ENCODE measurements around the gene DISC1. TPM values are rescaled to one million over a fixed set of nuclear protein-coding genes. Genes with fewer than 3 reads are reported as not detected.

DISC1 gene
- total RNA-seq, 1 experiment from 2014 or later, result 1.8 TPM

GRCh38 chr1:231836227-231836893, 209.8 kb downstream of the DISC1 start:
- CTCF ChIA-PET, result no interaction called here
- Histone ChIP-seq H3K79me2 (ENCODE audit: insufficient read depth, low read length) (no peaks in the 10 kb centered on the region), H3K4me3 (replicated peaks in 1 of 2; ENCODE audit: low read depth in 1 of 2, low read length in 2 of 2) (no peak overlapping the region), H3K4me1 (ENCODE audit: control insufficient read depth in 1 of 2, insufficient read depth in 2 of 2, low read length in 2 of 2) (no peaks in the 10 kb centered on the region), H3K27ac (ENCODE audit: low read depth, low read length) (no peak overlapping the region), H3K27me3 (ENCODE audit: insufficient read depth, low read length) (no peaks in the 10 kb centered on the region), H3K4me2 (ENCODE audit: low read length) (no peak overlapping the region), H3K9ac (ENCODE audit: low read length) (no peak overlapping the region), H3K36me3 (ENCODE audit: control insufficient read depth in 1 of 2, insufficient read depth in 2 of 2, low read length in 2 of 2) (no peaks in the 10 kb centered on the region), H2AFZ (ENCODE audit: low read depth, low read length, poor library complexity, severe bottlenecking) (no peak overlapping the region), H4K20me1 (ENCODE audit: insufficient read depth) (no peaks in the 10 kb centered on the region), H3K9me3 (ENCODE audit: control insufficient read depth in 1 of 2, insufficient read depth in 1 of 2, low read depth in 1 of 2, low read length in 2 of 2) (no peaks in the 10 kb centered on the region), H3K9me2 (ENCODE audit: insufficient read depth) (no peaks in the 10 kb centered on the region)
- ATAC-seq (no peak), DNase-seq (ENCODE audit: low read depth, low spot score) (no peak)
- BruUV-seq (replicated peaks), result no TSS peak
- POLR2A ChIA-PET, result no interaction called here
- RAD21 ChIA-PET (ENCODE audit: low non-redundant PET in 1 of 2, low total read pairs in 2 of 2, uncharacterized antibody in 2 of 2, unreplicated experiment in 2 of 2), result no interaction called here
- TF ChIP-seq ZNF274 (IDR thresholded peaks at IDR 0.05; ENCODE audit: low read depth, low read length), result no peak
- no peak for TF ChIP-seq ZFX (IDR thresholded peaks at IDR 0.05)
- no peak for TF ChIP-seq SP1 (IDR thresholded peaks at IDR 0.05; ENCODE audit: low read depth)
- TF ChIP-seq ELF1 (IDR thresholded peaks at IDR 0.05; ENCODE audit: borderline replicate concordance, low read depth), result no peak
- no peak for TF ChIP-seq SRF (IDR thresholded peaks at IDR 0.05; ENCODE audit: low read depth)
- TF ChIP-seq CTCF (IDR thresholded peaks at IDR 0.05 in 2 of 3, conservative IDR thresholded peaks at IDR 0.05 in 1 of 3; ENCODE audit: borderline replicate concordance in 1 of 3, insufficient read depth in 1 of 3, low read depth in 2 of 3, low read length in 2 of 3), result no peak
- TF ChIP-seq, protein P1, sequence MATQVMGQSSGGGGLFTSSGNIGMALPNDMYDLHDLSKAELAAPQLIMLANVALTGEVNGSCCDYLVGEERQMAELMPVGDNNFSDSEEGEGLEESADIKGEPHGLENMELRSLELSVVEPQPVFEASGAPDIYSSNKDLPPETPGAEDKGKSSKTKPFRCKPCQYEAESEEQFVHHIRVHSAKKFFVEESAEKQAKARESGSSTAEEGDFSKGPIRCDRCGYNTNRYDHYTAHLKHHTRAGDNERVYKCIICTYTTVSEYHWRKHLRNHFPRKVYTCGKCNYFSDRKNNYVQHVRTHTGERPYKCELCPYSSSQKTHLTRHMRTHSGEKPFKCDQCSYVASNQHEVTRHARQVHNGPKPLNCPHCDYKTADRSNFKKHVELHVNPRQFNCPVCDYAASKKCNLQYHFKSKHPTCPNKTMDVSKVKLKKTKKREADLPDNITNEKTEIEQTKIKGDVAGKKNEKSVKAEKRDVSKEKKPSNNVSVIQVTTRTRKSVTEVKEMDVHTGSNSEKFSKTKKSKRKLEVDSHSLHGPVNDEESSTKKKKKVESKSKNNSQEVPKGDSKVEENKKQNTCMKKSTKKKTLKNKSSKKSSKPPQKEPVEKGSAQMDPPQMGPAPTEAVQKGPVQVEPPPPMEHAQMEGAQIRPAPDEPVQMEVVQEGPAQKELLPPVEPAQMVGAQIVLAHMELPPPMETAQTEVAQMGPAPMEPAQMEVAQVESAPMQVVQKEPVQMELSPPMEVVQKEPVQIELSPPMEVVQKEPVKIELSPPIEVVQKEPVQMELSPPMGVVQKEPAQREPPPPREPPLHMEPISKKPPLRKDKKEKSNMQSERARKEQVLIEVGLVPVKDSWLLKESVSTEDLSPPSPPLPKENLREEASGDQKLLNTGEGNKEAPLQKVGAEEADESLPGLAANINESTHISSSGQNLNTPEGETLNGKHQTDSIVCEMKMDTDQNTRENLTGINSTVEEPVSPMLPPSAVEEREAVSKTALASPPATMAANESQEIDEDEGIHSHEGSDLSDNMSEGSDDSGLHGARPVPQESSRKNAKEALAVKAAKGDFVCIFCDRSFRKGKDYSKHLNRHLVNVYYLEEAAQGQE (IDR thresholded peaks at IDR 0.05; ENCODE audit: low read depth), result no peak
- intact Hi-C loops (cut with micrococcal nuclease), result no loop called here
